Thyroid gland (tissue), 4 donors: ENCODE measurements around the gene PLXNB1. TPM values are rescaled to one million over a fixed set of nuclear protein-coding genes. Genes with fewer than 3 reads are reported as not detected.

Experiments used
- DNase-seq, 2 donors: peaks; one replicate each; pipeline ENCODE4 v3.0.0-alpha.2; 2019
- H3K27ac ChIP-seq, 3 donors: fragments of 200-600 bp; sonication (generic); 1 replicate in 2 of 3; 2 replicates in 1 of 3; pipeline ENCODE4 v1.5.1; 2016 to 2019; ENCODE audit warnings: mild to moderate bottlenecking in 1 of 3, moderate library complexity in 1 of 3
- H3K27me3 ChIP-seq: fragments of 200-600 bp; sonication (generic); one replicate; pipeline ENCODE4 v1.5.1; 2019
- H3K36me3 ChIP-seq, 2 donors: fragments of 200-600 bp; sonication (generic); one replicate each; pipeline ENCODE4 v1.5.1; 2016 to 2019
- H3K4me1 ChIP-seq, 2 donors: fragments of 200-600 bp; sonication (generic); one replicate each; pipeline ENCODE4 v1.5.1; 2017 to 2019
- H3K4me3 ChIP-seq, 3 donors: fragments of 200-600 bp; sonication (generic); replicated peaks in 1 of 3; 1 replicate in 2 of 3; 2 replicates in 1 of 3; pipeline ENCODE4 v1.5.1; 2016; ENCODE audit warnings: mild to moderate bottlenecking in 1 of 3
- H3K9me3 ChIP-seq: fragments of 200-600 bp; sonication (generic); one replicate; pipeline ENCODE4 v1.5.1; 2017
- CTCF ChIP-seq, 6 experiments: fragments of 200-600 bp in 3 of 6; fragments of 450-650 bp in 3 of 6; sonication (generic) in 3 of 6; IDR thresholded peaks; one replicate each; pipeline ENCODE4 v1.5.1; 2016 to 2019; ENCODE audit warnings: antibody characterized with exemption in 6 of 6, mild to moderate bottlenecking in 2 of 6, inconsistent platforms in 1 of 6, moderate library complexity in 1 of 6
- POLR2A ChIP-seq, 2 donors: fragments of 450-650 bp; IDR thresholded peaks; one replicate each; pipeline ENCODE4 v1.6.1; 2017; ENCODE audit warnings: antibody characterized with exemption in 2 of 2, mild to moderate bottlenecking in 2 of 2, moderate library complexity in 1 of 2
- WGBS, 2 donors: methylation state at CpG; one replicate each; pipeline ENCODE4 v1.1.5; 2017; 5-methylcytosine and 5-hydroxymethylcytosine counted together
- intact Hi-C: fragments of 100-400 bp; cut with DNase I; formaldehyde crosslinking; loops from one replicate; pipeline ENCODE4 v1.15.1; 2023
- total RNA-seq, 4 donors: library from RNA; depleted of rRNA; stranded (reverse); fragments of >200 nt; gene quantifications; one replicate each; pipeline ENCODE4 v1.2.3, GENCODE V29; 2016

PLXNB1 gene
- total RNA-seq, 4 donors from 2014 or later: 126 to 216 (median 138) TPM

- no peaks in the 10 kb centered on the region for H3K27me3 ChIP-seq
- peak; percentile 93 to 94 for DNase-seq
- intact Hi-C loops: no loop called here
- H3K9me3 ChIP-seq: no peaks in the 10 kb centered on the region
- peak overlapping the region; percentile 46 to 78 (median 55) for H3K4me3 ChIP-seq
- TF ChIP-seq POLR2A (IDR thresholded peaks at IDR 0.05) (peak in 1 of 2 donors; percentile 78), CTCF (IDR thresholded peaks at IDR 0.05) (peak in 5 of 6 experiments; percentile 20 to 43 (median 33))
- H3K27ac ChIP-seq: peak overlapping the region; percentile 94 to 99 (median 96)
- H3K36me3 ChIP-seq: peaks cover 11 to 13% of the 10 kb centered on the region in 2 donors
- H3K4me1 ChIP-seq: peaks cover 18 to 55% of the 10 kb centered on the region in 2 donors
- WGBS, 2 donors: 6% methylated on average over 16 to 17 of the region's 17 CpGs
Measured at GRCh38 chr3:48472923-48473616, 43.2 kb upstream of the PLXNB1 start.

- WGBS, 2 donors: 5 to 6% methylated on average over 3 to 5 of the region's 5 CpGs
- H3K4me3 ChIP-seq: peak overlapping the region; percentile 46 to 78 (median 55)
- H3K27ac ChIP-seq: peak overlapping the region; percentile 94 to 99 (median 96)
- TF ChIP-seq CTCF (IDR thresholded peaks at IDR 0.05) (no peak), POLR2A (IDR thresholded peaks at IDR 0.05) (no peak)
- H3K9me3 ChIP-seq: no peaks in the 10 kb centered on the region
- peak in 1 of 2 donors; percentile 28 for DNase-seq
- H3K36me3 ChIP-seq: peaks cover 11 to 13% of the 10 kb centered on the region in 2 donors
- intact Hi-C loops: no loop called here
- H3K27me3 ChIP-seq: no peaks in the 10 kb centered on the region
- peaks cover 18 to 59% of the 10 kb centered on the region in 2 donors for H3K4me1 ChIP-seq
Measured at GRCh38 chr3:48472673-48472922, 42.7 kb upstream of the PLXNB1 start.

- Histone ChIP-seq H3K4me1 (peaks cover 33 to 79% of the 10 kb centered on the region in 2 donors), H3K27me3 (no peaks in the 10 kb centered on the region), H3K9me3 (no peaks in the 10 kb centered on the region), H3K27ac (peak overlapping the region in 1 of 3 donors; percentile 99), H3K36me3 (peaks cover 13 to 14% of the 10 kb centered on the region in 2 donors), H3K4me3 (no peak overlapping the region)
- intact Hi-C loops: no loop called here
- 60% methylated on average over 1 of the region's 1 CpG; no CpG with 5 or more reads in 1 of the 2 donors for WGBS, 2 donors
- no peak for TF ChIP-seq CTCF (IDR thresholded peaks at IDR 0.05)
- TF ChIP-seq POLR2A (IDR thresholded peaks at IDR 0.05): no peak
- no peak for DNase-seq
Measured at GRCh38 chr3:48470286-48470685, 40.4 kb upstream of the PLXNB1 start.

- H3K9me3 ChIP-seq: no peaks in the 10 kb centered on the region
- DNase-seq: no peak
- WGBS, 2 donors: 85 to 91% methylated on average over 16 to 29 of the region's 29 CpGs
- H3K36me3 ChIP-seq: peaks cover 13 to 14% of the 10 kb centered on the region in 2 donors
- H3K27ac ChIP-seq: peak overlapping the region in 2 of 3 donors; percentile 100
- H3K4me1 ChIP-seq: peaks cover 37 to 76% of the 10 kb centered on the region in 2 donors
- no peak for TF ChIP-seq POLR2A (IDR thresholded peaks at IDR 0.05)
- TF ChIP-seq CTCF (IDR thresholded peaks at IDR 0.05): no peak
- intact Hi-C loops: loop anchor here (5.0 kb wide), 1 partner anchor 33 kb away; the partner anchor contains the start of gene SHISA5
- H3K4me3 ChIP-seq: no peak overlapping the region
- H3K27me3 ChIP-seq: no peaks in the 10 kb centered on the region
Measured at GRCh38 chr3:48469046-48469915, 39.4 kb upstream of the PLXNB1 start.
